Stimulated activated CD4-positive, alpha-beta T cell treated with anti-CD3 and anti-CD28 coated beads, Interleukin-4, amount 100 ng/mL, for 24 hours (primary cell): ENCODE results near the gene ZBTB26.

Source experiments
- DNase-seq: peaks from one replicate; pipeline ENCODE4 v3.0.0-alpha.2; 2020

ZBTB26 gene

GRCh38 chr9:122931226-122932121, at the start of gene ZBTB26:
TSS of gene ZBTB26 (minus strand) at chr9:122931512. CDS start at chr9:122919934, 11,578 bp downstream.
- DNase-seq = peak; percentile 93

- DNase-seq = no peak
Measured at GRCh38 chr9:122978601-122979000, 47.3 kb upstream of the ZBTB26 start.

- no peak for DNase-seq
Measured at GRCh38 chr9:122975196-122975595, 43.9 kb upstream of the ZBTB26 start.

GRCh38 chr9:122961139-122961538, 29.8 kb upstream of the ZBTB26 start:
- DNase-seq = no peak

GRCh38 chr9:122955961-122956360, 24.6 kb upstream of the ZBTB26 start:
- DNase-seq = no peak

GRCh38 chr9:122954253-122954691, 23.0 kb upstream of the ZBTB26 start:
- no peak for DNase-seq

- no peak for DNase-seq
Measured at GRCh38 chr9:122951056-122951455, 19.7 kb upstream of the ZBTB26 start.

- no peak for DNase-seq
Measured at GRCh38 chr9:122950263-122950662, 19.0 kb upstream of the ZBTB26 start.

GRCh38 chr9:122949696-122950095, 18.4 kb upstream of the ZBTB26 start:
- no peak for DNase-seq

- no peak for DNase-seq
Measured at GRCh38 chr9:122948313-122948712, 17.0 kb upstream of the ZBTB26 start.

GRCh38 chr9:122946461-122947005, 15.2 kb upstream of the ZBTB26 start:
- DNase-seq = no peak

- DNase-seq = no peak
Measured at GRCh38 chr9:122944960-122945888, 13.9 kb upstream of the ZBTB26 start.

GRCh38 chr9:122941582-122942234, 10.4 kb upstream of the ZBTB26 start:
- no peak for DNase-seq

GRCh38 chr9:122940749-122941581, 9.7 kb upstream of the ZBTB26 start, which contains the start of gene RABGAP1:
TSS of gene RABGAP1 (plus strand) at chr9:122941020. CDS start at chr9:122957060, 16,040 bp downstream.
- DNase-seq = peak; percentile 99

- DNase-seq = no peak
Measured at GRCh38 chr9:122940454-122940748, 9.1 kb upstream of the ZBTB26 start.

GRCh38 chr9:122939601-122940000, 8.3 kb upstream of the ZBTB26 start:
- no peak for DNase-seq

GRCh38 chr9:122936883-122937282, 5.6 kb upstream of the ZBTB26 start:
- no peak for DNase-seq

GRCh38 chr9:122936464-122936863, 5.2 kb upstream of the ZBTB26 start:
- DNase-seq = no peak

- DNase-seq = no peak
Measured at GRCh38 chr9:122930541-122931225, 629 bp downstream of the ZBTB26 start.

GRCh38 chr9:122929796-122930354, 1.4 kb downstream of the ZBTB26 start:
- no peak for DNase-seq

- no peak for DNase-seq
Measured at GRCh38 chr9:122923947-122924346, 7.4 kb downstream of the ZBTB26 start.
